ENCODE data around the gene LGALS1.
A peak's percentile ranks its signal among the peaks of the same experiment; 100 is the strongest.
"Not testable (repeated sequence)": the region's sequence is repeated elsewhere in the genome, so short reads cannot be mapped to it uniquely, and the experiment has no call there.

The LGALS1 gene

DNA sequence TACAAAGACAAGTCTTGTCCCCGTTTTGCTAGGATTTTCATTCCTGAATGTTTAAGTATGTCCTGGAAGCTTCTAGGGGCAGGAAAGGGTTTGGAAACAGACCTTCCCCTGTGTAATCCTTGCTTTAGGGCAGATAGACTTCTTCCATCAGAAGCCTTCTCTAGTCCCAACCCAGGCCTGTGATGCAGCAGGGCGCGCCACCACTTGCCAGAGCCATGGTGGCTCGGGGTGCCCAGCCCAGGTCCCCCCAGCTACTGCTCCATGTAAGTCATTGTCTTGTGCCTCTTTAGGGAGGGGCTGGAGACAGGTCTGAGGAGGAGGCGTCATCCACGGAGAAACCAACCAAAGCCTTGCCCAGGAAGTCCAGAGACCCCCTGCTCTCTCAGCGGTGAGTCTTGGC, 15.0 kb downstream of the LGALS1 start:
- no peak for DNase-seq (ENCODE audit: low read depth in 2 of 2)

DNA sequence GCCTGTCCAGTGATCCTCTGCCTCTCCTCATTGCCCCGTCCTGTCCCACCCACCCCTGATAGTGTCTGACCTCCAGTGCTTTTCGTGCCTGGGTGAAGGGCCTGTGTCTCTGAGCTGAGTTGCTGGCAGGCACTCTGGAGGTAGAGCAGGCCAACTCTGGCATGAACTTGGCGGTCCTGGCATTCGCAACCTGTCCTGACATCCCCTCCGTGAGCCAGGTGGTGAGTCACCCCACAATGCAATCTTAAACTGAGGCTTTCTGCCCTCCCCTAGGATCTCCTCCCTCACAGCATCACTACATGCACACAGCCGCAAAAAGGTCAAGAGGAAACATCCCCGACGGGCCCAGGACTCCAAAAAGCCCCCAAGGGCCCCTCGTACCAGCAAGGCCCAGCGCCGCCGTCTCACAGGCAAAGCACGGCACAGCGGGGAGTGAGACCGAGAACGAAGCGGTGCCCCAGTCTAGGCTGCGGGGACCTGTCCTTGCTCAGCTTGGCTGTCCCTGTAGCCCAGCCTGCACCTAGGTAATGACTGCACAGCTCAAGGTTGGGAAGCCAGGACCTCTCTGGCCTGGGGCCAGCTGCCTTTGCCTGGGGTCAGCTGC, 15.6 kb downstream of the LGALS1 start:
- DNase-seq (ENCODE audit: low read depth in 2 of 2), result no peak

DNA sequence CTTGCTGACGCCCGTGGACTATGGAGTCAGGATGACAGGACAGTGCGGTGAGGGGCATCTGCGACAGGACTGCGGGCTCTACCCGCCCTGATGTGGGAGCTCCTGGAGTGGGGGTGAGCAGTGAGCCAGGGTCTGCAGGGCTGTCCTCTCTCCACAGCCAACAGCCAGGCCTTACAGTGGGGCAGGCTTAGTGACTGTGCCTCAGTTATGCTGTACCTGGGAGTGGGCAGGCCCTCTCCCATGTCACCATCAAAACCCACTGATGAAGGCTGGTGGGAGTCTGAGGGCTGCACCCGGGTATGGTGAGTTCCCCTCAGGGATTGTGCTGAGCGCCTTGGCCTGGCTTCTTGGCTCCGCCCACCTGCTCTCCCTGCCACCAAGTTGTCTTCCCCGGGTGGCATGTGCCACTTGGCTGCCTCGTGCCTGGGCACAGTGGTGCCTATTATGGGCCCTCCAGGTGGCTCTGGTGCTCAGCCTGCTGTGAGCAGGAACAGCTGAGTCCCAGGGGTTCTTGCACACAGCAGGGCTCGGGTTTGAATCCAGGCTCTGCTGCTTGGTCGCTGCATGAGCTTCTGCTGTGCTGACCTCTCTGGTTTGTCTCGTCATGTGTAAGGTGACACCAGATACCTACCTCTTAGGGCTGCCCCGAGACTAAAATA, 17.3 kb downstream of the LGALS1 start:
- DNase-seq (ENCODE audit: low read depth in 2 of 2), result no peak

DNA sequence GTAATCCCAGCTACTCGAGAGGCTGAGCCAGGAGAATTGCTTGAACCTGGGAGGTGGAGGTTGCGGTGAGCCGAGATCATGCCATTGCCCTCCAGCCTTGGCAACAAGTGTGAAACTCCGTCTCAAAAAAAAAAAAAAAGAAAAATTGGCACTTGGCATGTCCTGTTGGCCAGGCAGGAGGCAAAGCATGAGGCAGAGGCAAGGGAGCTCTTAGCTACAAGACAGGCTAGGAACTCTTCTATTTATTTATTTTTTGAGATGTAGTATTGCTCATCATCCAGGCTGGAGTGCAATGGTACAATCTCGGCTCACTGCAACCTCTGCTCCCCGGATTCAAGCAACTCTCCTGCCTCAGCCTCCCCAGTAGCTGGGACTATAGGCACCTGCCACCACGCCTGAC, 18.7 kb downstream of the LGALS1 start:
- DNase-seq (ENCODE audit: low read depth in 2 of 2), result not testable (repeated sequence)

DNA sequence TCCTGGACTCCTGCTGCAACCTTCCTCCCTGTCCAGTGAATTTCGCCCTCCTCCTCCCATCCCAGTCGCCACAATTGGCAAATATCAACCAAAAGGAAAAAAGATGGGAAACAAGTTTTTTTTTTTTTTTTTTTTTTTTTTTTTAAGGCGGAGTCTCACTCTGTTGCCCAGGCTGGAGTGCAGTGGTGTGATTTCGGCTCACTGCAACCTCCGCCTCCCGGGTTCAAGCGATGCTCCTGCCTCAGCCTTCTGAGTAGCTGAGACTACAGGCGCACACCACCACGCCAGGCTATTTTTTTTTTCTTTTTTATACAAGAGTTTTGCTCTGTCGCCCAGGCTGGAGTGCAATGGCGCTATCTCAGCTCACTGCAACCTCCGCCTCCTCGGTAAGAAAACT, 20.8 kb downstream of the LGALS1 start:
- not testable (repeated sequence) for DNase-seq (ENCODE audit: low read depth in 2 of 2)

DNA sequence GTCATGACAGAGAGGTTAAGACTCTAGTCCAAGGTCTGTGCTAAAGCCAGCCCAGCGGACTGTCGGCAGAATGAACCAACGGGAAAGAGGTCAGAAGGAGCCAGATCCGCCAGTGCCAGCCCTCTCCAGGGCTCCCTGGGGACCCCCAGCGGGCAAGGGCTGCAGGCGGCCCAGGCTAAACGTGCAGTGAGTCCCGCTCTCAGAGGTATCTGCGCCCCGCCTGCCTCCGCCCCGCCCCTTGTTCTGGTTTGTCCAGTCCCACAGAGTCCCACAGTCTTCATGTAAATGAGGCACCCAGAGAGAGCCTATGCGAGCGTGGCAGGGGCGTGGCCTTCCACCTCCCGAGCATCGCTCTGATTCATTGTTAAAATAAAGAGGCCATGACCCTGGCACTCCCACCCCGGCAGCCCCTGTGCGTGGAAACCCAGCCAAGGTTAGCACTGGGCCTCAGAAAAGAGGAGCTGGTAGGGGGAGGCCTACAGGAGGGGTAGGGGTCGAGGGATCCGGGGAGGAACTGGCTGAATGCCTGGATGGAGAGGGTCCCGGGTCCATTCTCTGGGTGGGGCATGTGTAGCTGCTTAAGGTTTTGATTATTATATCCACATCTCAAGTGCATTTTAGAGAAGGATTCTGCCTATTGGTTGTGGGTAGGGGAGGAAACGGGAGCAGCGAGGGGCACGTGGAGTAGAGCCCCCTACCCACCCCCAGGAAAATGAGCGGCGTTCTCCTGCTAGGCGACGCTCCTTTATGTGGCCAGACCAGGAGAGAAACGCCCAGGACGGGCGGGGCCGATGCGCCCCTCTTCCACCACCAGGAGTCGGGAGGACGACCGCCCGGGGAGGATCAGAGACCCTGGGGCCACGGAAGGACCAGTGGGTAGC, 21.5 kb downstream of the LGALS1 start, which contains the start of gene TRIOBP:
Gene TRIOBP (plus strand): TSS at position 392 of the 881 bp plus-strand sequence. CDS start 4,318 bp downstream, outside the sequence.
- peak; percentile 87 to 89 for DNase-seq (ENCODE audit: low read depth in 2 of 2)

DNA sequence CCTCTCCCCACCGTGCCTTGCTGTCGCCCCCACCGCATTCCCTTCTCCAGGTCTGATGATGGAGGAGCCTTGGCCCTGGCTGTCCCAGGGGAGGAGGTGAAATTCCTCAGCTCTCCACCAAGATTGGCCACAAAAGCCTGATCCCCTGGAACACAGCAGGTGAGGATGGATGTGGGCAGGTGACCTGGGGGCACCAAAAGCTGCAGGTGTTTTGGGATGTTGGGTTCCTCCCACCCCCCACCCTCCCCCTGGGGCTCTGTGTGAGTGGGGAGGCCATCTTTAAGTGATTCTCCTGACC, 22.1 kb downstream of the LGALS1 start:
- DNase-seq (ENCODE audit: low read depth in 2 of 2), result no peak

DNA sequence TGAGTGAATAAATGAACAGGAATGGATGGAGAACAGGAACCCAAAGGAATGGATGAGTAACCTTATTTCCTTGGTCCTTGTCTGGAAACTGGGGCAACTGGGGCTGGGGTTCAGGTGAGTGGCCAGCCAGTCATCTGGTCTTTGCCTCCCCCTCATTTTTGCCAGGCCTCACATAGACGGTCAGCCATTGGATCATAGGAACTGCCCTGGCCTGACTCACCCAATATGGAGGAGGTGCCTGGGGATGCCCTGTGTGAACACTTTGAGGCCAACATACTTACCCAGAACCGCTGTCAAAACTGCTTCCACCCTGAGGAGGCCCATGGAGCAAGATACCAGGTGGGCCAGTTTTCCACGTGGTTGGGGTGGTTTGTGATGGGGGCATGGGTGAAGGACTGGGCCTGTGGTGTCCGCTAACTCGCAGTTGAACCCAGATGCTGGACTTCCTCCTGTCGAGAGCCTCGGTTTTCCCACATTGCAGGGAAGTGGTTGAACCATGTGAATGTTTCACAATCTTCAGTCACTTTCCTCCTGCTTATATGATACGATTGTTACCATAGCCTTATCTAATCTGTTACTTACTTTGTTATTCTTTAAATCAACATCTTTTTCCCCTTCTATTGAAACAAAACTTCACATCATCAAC, 25.8 kb downstream of the LGALS1 start:
- no peak for DNase-seq (ENCODE audit: low read depth in 2 of 2)

DNA sequence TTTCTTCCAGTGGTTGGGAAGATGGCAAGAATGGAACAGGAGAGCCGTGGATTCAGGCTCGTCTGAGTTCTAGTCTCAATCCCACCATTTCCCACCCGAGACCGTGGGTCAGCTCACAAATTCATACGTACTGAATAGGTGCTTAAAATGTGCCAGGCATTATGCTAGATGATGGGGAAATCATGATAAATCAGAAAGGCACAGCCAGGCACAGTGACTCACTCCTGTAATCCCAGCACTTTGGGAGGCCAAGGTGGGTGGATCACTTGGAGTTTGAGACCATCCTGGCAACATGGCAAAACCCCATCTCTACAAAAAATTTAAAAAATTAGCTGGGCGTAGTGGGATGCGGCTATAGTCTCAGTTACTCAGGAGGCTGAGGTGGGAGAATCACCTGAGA, 28.5 kb downstream of the LGALS1 start:
- DNase-seq (ENCODE audit: low read depth in 2 of 2), result no peak

DNA sequence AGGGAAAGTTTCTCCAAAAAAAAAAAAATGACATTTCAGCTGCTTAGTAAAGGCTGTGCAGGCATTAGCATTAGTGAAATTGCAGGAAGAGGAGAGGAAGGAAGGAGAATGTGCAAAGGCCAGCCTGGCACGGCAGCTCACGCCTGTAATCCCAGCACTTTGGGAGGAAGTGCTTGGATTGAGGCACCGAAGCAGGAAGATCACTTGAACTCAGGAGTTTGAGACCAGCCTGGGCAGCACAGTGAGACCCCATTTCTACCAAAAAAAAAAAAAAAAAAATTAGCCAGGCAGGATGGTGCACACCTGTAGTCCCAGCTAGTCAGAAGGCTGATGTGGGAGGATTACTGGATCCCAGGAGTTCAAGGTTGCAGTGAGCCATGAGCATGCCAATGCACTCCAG, 29.2 kb downstream of the LGALS1 start:
- DNase-seq (ENCODE audit: low read depth in 2 of 2), result no peak

DNA sequence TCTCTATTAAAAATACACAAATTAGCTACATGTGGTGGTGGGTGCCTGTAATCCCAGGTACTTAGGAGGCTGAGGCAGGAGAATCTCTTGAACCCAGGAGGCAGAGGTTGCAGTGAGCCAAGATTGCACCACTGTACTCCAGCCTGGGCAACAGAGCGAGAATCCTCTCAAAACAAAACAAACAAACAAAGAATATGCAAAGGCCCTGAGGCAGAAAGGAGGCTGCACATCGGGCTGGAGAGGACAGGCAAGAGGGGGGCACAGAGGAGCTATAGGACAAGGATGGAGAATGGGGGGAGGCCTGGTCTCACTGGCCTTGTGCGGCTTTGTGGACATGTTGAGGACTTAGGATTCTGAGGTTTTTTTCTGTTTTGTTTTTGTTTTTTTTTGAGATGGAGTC, 29.8 kb downstream of the LGALS1 start:
- no peak for DNase-seq (ENCODE audit: low read depth in 2 of 2)

DNA sequence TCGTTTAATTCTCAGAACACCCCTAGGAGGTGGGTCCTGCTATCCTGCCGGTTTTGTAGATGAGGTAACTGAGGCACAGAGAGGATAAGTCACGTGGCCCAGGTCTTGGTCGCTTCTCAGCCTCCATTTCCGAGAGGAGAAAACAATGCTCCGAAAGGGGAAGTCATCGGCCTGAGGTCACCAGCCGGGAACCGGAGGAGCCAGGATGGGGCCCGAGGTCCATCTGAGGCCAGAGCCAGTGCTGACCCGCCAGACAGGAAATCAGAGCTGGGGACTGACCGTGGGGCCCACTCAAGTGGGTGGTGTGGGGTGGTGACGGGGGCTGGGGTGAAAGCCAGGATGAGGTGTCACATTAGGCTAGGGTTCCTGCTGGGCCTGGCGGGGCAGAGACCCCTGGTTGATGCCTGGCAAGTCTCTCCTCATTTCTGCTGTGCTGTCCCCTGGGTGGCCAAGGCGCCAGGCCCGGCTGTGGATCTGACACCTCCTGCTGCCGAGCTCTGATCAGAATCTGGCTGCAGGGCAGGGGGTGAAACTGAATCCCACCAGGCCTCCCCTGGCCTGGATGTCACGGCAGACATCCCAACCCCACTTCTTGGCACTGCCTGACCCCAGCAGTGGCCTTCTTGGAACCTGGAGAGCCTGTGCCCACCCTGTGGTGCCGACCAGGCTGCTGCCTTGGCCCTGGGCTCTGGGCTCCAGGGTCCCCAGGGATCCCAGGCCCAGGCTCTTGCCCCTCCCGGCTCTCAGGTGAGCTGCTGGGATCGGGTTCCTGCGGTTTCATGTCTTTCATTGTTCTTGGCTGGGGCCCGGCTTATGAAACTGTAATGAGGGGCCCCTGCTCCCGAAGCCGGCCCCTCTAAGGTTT, 33.4 kb downstream of the LGALS1 start:
- DNase-seq (ENCODE audit: low read depth in 2 of 2), result no peak

DNA sequence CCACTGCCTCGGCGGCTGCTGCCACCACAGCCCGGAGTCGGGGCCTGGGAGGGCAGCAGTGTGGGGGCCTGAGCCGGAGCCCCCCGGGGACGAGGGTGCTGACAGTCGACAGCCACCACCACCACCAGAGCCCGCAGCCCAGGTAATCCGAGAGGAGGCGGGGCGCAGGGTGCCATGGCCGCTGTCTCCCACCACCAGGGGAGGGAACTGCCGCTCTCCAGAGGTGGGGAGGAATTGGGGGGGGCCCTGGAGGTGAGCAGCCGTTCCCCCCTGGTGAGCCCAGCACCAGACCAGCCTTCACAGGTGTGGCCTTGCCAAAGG, 34.0 kb downstream of the LGALS1 start:
- no peak for DNase-seq (ENCODE audit: low read depth in 2 of 2)

DNA sequence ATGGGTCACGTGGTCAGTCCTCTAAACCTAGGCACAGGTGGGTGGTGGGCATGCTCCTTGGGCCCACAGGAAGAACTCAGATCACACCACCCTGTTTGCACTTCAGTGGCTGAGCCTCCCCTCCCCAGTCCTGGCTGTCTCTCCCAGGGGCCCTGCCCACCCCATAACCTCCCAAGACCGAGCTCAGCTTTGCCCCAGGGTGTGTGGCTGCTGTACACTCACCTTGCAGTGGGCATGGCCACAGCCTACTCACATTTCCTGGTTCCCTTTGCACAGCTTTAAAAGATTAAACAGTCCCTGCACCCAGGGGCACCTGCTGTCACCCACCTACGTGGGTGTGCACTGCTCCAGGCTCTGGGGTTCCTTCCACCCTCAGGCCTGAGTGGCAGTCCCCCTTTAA, 35.2 kb downstream of the LGALS1 start:
- no peak for DNase-seq (ENCODE audit: low read depth in 2 of 2)

DNA sequence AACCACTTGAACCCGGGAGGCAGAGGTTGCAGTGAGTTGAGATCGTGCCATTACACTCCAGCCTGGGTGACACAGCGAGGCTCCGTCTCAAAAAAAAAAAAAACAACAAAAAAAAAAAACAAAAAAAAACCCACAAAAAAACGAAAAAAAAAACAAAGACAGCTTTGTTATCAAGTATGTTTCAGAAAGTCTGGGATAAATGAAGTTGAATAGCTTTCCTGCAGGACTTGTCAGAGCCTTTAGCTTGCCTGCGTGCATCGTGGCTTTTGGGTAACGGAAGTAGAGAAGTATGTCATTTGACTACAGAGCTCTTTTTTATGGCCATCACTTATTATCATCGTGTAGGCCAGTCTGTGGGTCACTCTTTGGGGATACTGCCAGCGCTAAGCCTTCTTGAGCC, 36.1 kb downstream of the LGALS1 start:
- no peak for DNase-seq (ENCODE audit: low read depth in 2 of 2)

DNA sequence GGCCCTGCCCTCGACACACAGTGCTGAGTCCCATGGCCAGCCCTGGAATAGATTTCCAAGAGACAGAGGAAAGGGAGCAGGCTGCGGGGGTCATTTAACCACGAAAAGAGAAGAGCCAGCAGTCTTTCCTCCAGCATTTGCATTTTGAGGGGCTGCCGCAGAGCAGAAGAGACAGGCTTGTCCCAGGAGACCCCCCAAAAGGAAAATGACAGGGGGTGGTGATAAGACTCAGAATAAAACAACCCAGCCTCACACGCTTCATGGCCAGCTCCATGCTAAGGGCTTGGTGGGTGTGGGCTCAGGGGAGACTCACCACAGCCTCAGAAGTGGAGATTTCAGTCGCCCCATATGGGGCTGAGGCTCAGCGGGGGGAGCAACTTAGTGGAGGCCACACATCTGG, 38.3 kb downstream of the LGALS1 start:
- DNase-seq (ENCODE audit: low read depth in 2 of 2), result no peak

DNA sequence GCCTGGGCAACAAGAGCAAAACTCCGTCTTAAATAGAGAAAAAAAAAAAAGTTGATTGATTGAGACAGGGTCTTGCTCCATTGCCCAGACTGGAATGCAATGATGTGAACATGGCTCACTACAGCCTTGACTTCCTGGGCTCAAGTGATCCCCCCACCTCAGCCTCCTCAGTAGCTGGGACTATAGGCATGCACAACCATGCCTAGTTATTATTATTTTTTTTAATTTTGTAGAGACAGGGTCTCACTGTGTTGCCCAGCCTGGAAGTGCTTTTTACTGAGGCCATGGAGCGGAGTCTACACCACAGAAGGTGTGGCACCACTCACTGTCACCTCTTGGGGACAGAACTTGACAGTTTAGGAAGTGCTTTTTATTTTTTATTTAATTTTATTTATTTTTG, 39.2 kb downstream of the LGALS1 start:
- no peak for DNase-seq (ENCODE audit: low read depth in 2 of 2)

DNA sequence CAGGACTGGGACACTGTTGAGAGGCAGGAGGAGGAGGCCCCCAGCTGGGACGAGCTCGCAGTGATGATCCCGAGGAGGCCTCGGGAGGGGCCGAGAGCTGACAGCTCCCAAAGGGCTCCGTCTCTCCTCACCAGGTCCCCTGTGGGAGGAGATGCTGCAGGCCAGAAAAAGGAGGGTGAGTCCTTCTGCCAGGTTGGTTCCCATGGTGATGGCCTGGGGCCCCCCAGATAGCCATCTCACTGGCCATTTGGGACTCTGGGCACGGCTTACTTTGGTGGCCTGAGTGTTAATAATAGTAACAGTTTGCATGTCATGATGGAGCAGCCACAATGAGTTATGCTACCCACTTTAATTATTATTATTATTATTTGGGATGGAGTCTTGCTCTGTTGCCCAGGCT, 40.3 kb downstream of the LGALS1 start:
- no peak for DNase-seq (ENCODE audit: low read depth in 2 of 2)

DNA sequence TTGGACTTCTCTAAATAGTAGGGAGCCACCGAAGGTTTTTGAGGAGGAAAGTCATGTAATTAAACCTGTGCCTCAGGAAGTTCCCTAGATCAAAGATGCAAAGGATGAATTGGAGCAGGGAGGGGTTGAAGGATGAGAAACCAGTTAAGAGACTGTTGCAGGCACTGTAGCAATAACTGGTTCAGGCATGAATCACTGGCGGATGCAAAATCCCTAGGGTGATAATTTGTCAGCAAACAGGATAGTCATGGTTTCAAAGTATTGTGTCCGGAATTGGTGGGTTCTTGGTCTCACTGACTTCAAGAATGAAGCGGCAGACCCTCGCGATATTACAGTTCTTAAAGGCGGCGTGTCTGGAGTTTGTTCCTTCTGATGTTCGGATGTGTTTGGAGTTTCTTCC, 41.3 kb downstream of the LGALS1 start:
- DNase-seq (ENCODE audit: low read depth in 2 of 2), result peak; percentile 9 to 14

DNA sequence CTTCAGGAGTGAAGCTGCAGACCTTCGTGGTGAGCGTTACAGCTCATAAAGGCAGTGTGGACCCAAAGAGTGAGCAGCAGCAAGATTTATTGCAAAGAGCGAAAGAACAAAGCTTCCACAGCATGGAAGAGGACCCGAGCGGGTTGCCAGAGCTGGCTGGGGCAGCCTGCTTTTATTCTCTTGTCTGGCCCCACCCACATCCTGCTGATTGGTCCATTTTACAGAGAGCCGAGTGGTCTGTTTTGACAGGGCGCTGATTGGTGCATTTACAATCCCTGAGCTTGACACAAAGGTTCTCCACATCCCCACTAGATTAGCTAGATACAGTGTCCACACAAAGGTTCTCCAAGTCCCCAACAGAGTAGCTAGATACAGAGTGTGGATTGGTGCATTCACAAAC, 41.8 kb downstream of the LGALS1 start:
- DNase-seq (ENCODE audit: low read depth in 2 of 2), result not testable (repeated sequence)

DNA sequence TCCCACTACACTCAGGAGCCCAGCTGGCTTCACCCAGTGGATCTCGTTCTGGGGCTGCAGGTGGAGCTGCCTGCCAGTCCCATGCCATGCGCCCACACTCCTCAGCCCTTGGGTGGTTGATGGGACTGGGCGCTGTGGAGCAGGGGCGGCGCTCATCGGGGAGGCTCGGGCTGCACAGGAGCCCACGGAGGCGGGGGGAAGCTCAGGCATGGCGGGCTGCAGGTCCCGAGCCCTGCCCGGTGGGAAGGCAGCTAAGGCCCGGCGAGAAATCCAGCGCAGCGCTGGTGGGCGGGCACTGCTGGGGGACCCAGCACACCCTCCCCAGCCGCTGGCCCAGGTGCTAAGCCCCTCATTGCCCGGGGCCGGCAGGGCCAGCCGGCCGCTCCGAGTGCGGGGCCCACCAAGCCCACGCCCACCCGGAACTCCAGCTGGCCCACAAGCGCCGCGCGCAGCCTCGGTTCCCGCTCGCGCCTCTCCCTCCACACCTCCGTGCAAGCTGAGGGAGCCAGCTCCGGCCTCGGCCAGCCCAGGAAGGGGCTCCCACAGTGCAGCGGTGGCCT, 42.4 kb downstream of the LGALS1 start:
- DNase-seq (ENCODE audit: low read depth in 2 of 2), result not testable (repeated sequence)

Data from fibroblast of skin of left quadriceps (primary cell).